WI38 (cell line): ENCODE measurements around the gene PDGFRB.
A peak's percentile ranks its signal among the peaks of the same experiment; 100 is the strongest.

Experiments used
- H3K4me3 ChIP-seq: 2 replicates; pipeline ENCODE4 v1.5.1; 2011; ENCODE audit warnings: low read depth, mild to moderate bottlenecking, control low read depth, low read length
- CTCF ChIP-seq: IDR thresholded peaks from 2 replicates; pipeline ENCODE4 v1.5.1; 2012; ENCODE audit warnings: low read depth, mild to moderate bottlenecking, control low read depth, low read length

Gene PDGFRB

GRCh38 chr5:150129813-150130492, 25.7 kb downstream of the PDGFRB start:
- TF ChIP-seq CTCF: peak; percentile 91
- no peak overlapping the region for H3K4me3 ChIP-seq

- no peak overlapping the region for H3K4me3 ChIP-seq
- no peak for TF ChIP-seq CTCF
Observed at GRCh38 chr5:150129454-150129812, 26.2 kb downstream of the PDGFRB start.

GRCh38 chr5:150126921-150127265, 28.8 kb downstream of the PDGFRB start:
- no peak overlapping the region for H3K4me3 ChIP-seq
- no peak for TF ChIP-seq CTCF

- no peak for TF ChIP-seq CTCF
- no peak overlapping the region for H3K4me3 ChIP-seq
Observed at GRCh38 chr5:150126199-150126920, 29.3 kb downstream of the PDGFRB start.

- H3K4me3 ChIP-seq: no peak overlapping the region
- TF ChIP-seq CTCF: no peak
Observed at GRCh38 chr5:150125334-150125733, 30.3 kb downstream of the PDGFRB start.

GRCh38 chr5:150124596-150124995, 31.0 kb downstream of the PDGFRB start:
- H3K4me3 ChIP-seq: no peak overlapping the region
- TF ChIP-seq CTCF: no peak

GRCh38 chr5:150124111-150124557, 31.5 kb downstream of the PDGFRB start:
- H3K4me3 ChIP-seq: no peak overlapping the region
- TF ChIP-seq CTCF: no peak
